ENCODE measurements around the gene PLEKHA5. TPM values are rescaled to one million over a fixed set of nuclear protein-coding genes. Genes with fewer than 3 reads are reported as not detected.

PLEKHA5 gene
- 13.8 and 18.2 TPM in 2 replicates for total RNA-seq

GRCh38 chr12:19129486-19130223, at the start of gene PLEKHA5:
TSS of gene PLEKHA5 (plus strand) at chr12:19129733. CDS start at chr12:19129800, 67 bp downstream.

